Keratinocyte (primary cell): ENCODE results near the gene ZNF593OS. TPM values are rescaled to one million over a fixed set of nuclear protein-coding genes. Genes with fewer than 3 reads are reported as not detected.

ENCODE experiments used
- DNase-seq: peaks from one replicate; pipeline ENCODE4 v3.0.0-alpha.2; 2011; ENCODE audit warnings: low read depth, missing footprints, low spot score
- FAIRE-seq: peaks from 2 replicates; lab custom pipeline; 2011; peaks lifted over from hg19 to GRCh38; lab: Jason Lieb, UNC
- H2AFZ ChIP-seq: 2 replicates; pipeline ENCODE4 v1.6.0; 2012; ENCODE audit warnings: low read length, control low read depth, inconsistent platforms; ENCODE audit not compliant: control insufficient read depth
- H3K27ac ChIP-seq: 2 replicates; pipeline ENCODE4 v1.5.1; 2011; ENCODE audit warnings: low read length; ENCODE audit not compliant: control insufficient read depth, insufficient read depth
- H3K27me3 ChIP-seq: 3 replicates; pipeline ENCODE4 v1.6.0; 2011; ENCODE audit warnings: low read length; ENCODE audit not compliant: control insufficient read depth, insufficient read depth; ENCODE audit errors: extremely low read depth
- H3K36me3 ChIP-seq, 2 experiments: 2 replicates in 1 of 2; 3 replicates in 1 of 2; pipeline ENCODE4 v1.5.1; 2011; ENCODE audit warnings: low read length in 2 of 2, mild to moderate bottlenecking in 1 of 2; ENCODE audit not compliant: control insufficient read depth in 2 of 2, insufficient read depth in 2 of 2; ENCODE audit errors: extremely low read depth in 1 of 2
- H3K4me1 ChIP-seq: 3 replicates; pipeline ENCODE4 v1.5.1; 2011; ENCODE audit warnings: low read length; ENCODE audit not compliant: control insufficient read depth, insufficient read depth; ENCODE audit errors: extremely low read depth
- H3K4me2 ChIP-seq: 3 replicates; pipeline ENCODE4 v1.6.0; 2011; ENCODE audit warnings: low read depth, low read length; ENCODE audit not compliant: control insufficient read depth, insufficient read depth; ENCODE audit errors: extremely low read depth
- H3K4me3 ChIP-seq, 3 experiments: fragments of 200-600 bp in 1 of 3; sonication (generic) in 1 of 3; 2 replicates in 2 of 3; 3 replicates in 1 of 3; pipeline ENCODE4 v1.5.1; 2011 to 2016; ENCODE audit warnings: low read length in 3 of 3, mild to moderate bottlenecking in 3 of 3, control low read depth in 2 of 3, inconsistent platforms in 1 of 3, low read depth in 1 of 3, mixed read lengths in 1 of 3, mixed run types in 1 of 3, moderate library complexity in 1 of 3; ENCODE audit not compliant: control insufficient read depth in 2 of 3, insufficient read depth in 2 of 3; ENCODE audit errors: extremely low read depth in 1 of 3
- H3K79me2 ChIP-seq: 2 replicates; pipeline ENCODE4 v1.6.0; 2012; ENCODE audit warnings: low read length; ENCODE audit not compliant: control insufficient read depth, insufficient read depth
- H3K9ac ChIP-seq: 3 replicates; pipeline ENCODE4 v1.6.0; 2011; ENCODE audit warnings: low read length; ENCODE audit not compliant: control insufficient read depth, insufficient read depth; ENCODE audit errors: extremely low read depth
- H3K9me1 ChIP-seq: 3 replicates; pipeline ENCODE4 v1.6.0; 2011; ENCODE audit warnings: low read length; ENCODE audit not compliant: control insufficient read depth, insufficient read depth; ENCODE audit errors: extremely low read depth
- H3K9me3 ChIP-seq: 2 replicates; pipeline ENCODE4 v1.5.1; 2012; ENCODE audit warnings: low read depth, low read length; ENCODE audit not compliant: control insufficient read depth
- H4K20me1 ChIP-seq: 3 replicates; pipeline ENCODE4 v1.6.0; 2011; ENCODE audit warnings: low read length; ENCODE audit not compliant: control insufficient read depth, insufficient read depth; ENCODE audit errors: extremely low read depth
- EZH2 ChIP-seq: IDR thresholded peaks from one replicate; pipeline ENCODE4 v1.6.1; 2012; ENCODE audit warnings: inconsistent platforms, mild to moderate bottlenecking, low read length, moderate library complexity
- dilution Hi-C: fragments of 300-500 bp; cut with MboI; formaldehyde crosslinking; loops from one replicate; pipeline ENCODE4 v1.7.0; 2020; ENCODE audit warnings: low sequenced_read_pairs; ENCODE audit not compliant: extremely low pct_ligation_motif_present
- polyA plus RNA-seq, 5 experiments: library from polyadenylated mRNA; depleted of rRNA in 3 of 5; stranded (reverse) in 3 of 5; stranded (forward) in 1 of 5; unstranded in 1 of 5; fragments of >200 nt; gene quantifications; 1 replicate in 1 of 5; 2 replicates in 3 of 5; 3 replicates in 1 of 5; pipeline versions ENCODE4 v1.2.1 to v1.2.3, GENCODE V29; 2011 to 2012; ENCODE audit warnings: missing spikeins in 2 of 5, low read depth in 1 of 5, low replicate concordance in 1 of 5
- TF ChIP-seq, protein P1 (sequence below), 3 experiments: IDR thresholded peaks in 1 of 3; conservative IDR thresholded peaks in 1 of 3; optimal IDR thresholded peaks in 1 of 3; 2 replicates in 2 of 3; 3 replicates in 1 of 3; pipeline versions ENCODE3 to v1.5.1; 2011; ENCODE audit warnings: low read length in 3 of 3, mild to moderate bottlenecking in 3 of 3, moderate library complexity in 2 of 3, control low read depth in 1 of 3, inconsistent platforms in 1 of 3; ENCODE audit not compliant: insufficient read depth in 2 of 3; ENCODE audit errors: extremely low read depth in 1 of 3

Gene ZNF593OS
- polyA plus RNA-seq, 1 donor (not counting 4 experiments of a cell fraction or from before 2014, with no cell fraction given): not detected

DNA sequence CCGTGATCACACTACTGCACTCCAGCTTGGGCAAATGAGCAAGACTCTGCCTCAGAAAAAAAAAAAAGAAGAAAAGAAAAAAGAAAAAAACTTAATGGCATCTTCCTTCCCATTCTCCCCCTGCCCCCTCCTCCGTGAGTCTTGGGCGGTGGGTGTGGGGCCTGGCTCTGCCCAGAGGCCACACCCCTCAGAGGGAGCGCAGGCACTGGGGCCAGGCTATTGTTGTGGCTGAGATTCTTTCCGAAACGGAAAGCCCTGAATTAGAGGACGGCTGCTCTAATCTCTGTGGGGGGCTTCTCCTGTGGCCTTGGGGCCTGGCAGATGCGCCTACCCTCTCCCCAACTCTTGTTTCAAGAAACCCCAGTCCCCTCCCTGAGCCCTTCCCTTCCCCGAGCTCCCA lies 16.9 kb downstream of the ZNF593OS start:
- no peak overlapping the region for H2AFZ ChIP-seq
- no peak for FAIRE-seq
- H3K9ac ChIP-seq: no peak overlapping the region
- H3K79me2 ChIP-seq: no peaks in the 10 kb centered on the region
- no peaks in the 10 kb centered on the region for H4K20me1 ChIP-seq
- no peak overlapping the region for H3K4me2 ChIP-seq
- H3K9me1 ChIP-seq: no peaks in the 10 kb centered on the region
- no peak for DNase-seq
- H3K9me3 ChIP-seq: no peaks in the 10 kb centered on the region
- H3K4me3 ChIP-seq: no peak overlapping the region
- no peak overlapping the region for H3K27ac ChIP-seq
- dilution Hi-C loops: no loop called here
- TF ChIP-seq EZH2: no peak
- TF ChIP-seq, protein P1, sequence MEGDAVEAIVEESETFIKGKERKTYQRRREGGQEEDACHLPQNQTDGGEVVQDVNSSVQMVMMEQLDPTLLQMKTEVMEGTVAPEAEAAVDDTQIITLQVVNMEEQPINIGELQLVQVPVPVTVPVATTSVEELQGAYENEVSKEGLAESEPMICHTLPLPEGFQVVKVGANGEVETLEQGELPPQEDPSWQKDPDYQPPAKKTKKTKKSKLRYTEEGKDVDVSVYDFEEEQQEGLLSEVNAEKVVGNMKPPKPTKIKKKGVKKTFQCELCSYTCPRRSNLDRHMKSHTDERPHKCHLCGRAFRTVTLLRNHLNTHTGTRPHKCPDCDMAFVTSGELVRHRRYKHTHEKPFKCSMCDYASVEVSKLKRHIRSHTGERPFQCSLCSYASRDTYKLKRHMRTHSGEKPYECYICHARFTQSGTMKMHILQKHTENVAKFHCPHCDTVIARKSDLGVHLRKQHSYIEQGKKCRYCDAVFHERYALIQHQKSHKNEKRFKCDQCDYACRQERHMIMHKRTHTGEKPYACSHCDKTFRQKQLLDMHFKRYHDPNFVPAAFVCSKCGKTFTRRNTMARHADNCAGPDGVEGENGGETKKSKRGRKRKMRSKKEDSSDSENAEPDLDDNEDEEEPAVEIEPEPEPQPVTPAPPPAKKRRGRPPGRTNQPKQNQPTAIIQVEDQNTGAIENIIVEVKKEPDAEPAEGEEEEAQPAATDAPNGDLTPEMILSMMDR (optimal IDR thresholded peaks at IDR 0.05 in 1 of 3, IDR thresholded peaks at IDR 0.05 in 1 of 3, conservative IDR thresholded peaks at IDR 0.05 in 1 of 3; ENCODE audit: extremely low read depth in 1 of 3, insufficient read depth in 2 of 3, low read length in 3 of 3): no peak
- peaks cover 13% of the 10 kb centered on the region for H3K4me1 ChIP-seq
- H3K36me3 ChIP-seq: no peaks in the 10 kb centered on the region
- no peaks in the 10 kb centered on the region for H3K27me3 ChIP-seq

DNA sequence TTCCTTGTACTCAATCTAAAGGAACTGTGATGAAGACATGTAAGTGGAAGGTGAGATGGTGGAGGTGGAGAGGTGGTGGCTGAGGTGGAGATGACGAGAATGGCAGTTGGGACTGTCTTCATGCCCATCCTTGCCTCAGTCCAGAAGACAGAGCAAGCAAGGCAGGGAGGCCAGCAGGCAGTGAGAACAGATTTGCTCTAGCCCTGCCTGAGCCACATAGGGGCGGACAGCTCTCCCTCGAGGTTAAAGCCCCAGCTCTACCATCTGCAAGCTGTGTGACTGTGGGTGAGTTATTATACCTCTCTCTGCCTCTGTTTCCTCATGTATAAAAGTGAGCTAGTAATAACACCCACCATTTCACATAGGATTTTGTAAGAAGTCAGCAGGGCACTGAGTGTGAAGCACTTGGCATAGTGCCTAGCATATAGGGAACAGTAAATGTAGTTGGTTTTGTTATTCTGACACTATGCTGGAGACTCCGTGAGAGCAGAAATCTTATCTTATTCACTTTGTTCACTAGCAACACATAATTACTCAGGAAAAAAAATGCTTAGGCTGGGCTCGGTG lies 17.6 kb downstream of the ZNF593OS start:
- FAIRE-seq: no peak
- H3K4me3 ChIP-seq: no peak overlapping the region
- H3K27ac ChIP-seq: no peak overlapping the region
- DNase-seq: no peak
- H3K79me2 ChIP-seq: no peaks in the 10 kb centered on the region
- no peaks in the 10 kb centered on the region for H3K27me3 ChIP-seq
- dilution Hi-C loops: no loop called here
- no peak overlapping the region for H2AFZ ChIP-seq
- H3K9me1 ChIP-seq: no peaks in the 10 kb centered on the region
- no peaks in the 10 kb centered on the region for H3K36me3 ChIP-seq
- no peak overlapping the region for H3K9ac ChIP-seq
- TF ChIP-seq EZH2: no peak
- TF ChIP-seq, protein P1 (optimal IDR thresholded peaks at IDR 0.05 in 1 of 3, IDR thresholded peaks at IDR 0.05 in 1 of 3, conservative IDR thresholded peaks at IDR 0.05 in 1 of 3; ENCODE audit: extremely low read depth in 1 of 3, insufficient read depth in 2 of 3, low read length in 3 of 3): no peak
- H3K4me2 ChIP-seq: no peak overlapping the region
- H3K9me3 ChIP-seq: no peaks in the 10 kb centered on the region
- H4K20me1 ChIP-seq: no peaks in the 10 kb centered on the region
- peaks cover 12% of the 10 kb centered on the region for H3K4me1 ChIP-seq
